SK-N-MC (cell line): ENCODE measurements around the gene C7orf25.
A peak's percentile ranks its signal among the peaks of the same experiment; 100 is the strongest.
"Not testable (repeated sequence)": the region's sequence is repeated elsewhere in the genome, so short reads cannot be mapped to it uniquely, and the experiment has no call there.

Experiments used
- DNase-seq: peaks from one replicate; pipeline ENCODE4 v3.0.0-alpha.2; 2011; ENCODE audit warnings: low read depth, low spot score
- H3K27ac ChIP-seq: fragments of 200-600 bp; sonication (generic); 2 replicates; pipeline ENCODE4 v1.5.1; 2016; ENCODE audit warnings: mixed run types
- H3K36me3 ChIP-seq: fragments of 200-600 bp; sonication (generic); 2 replicates; pipeline ENCODE4 v1.6.1; 2017; ENCODE audit warnings: antibody characterized with exemption, low read length, mixed read lengths; ENCODE audit not compliant: insufficient read depth
- H3K4me3 ChIP-seq: fragments of 200-600 bp; sonication (generic); 2 replicates; pipeline ENCODE4 v1.5.1; 2016
- H3K9ac ChIP-seq: fragments of 200-600 bp; sonication (generic); 2 replicates; pipeline ENCODE4 v1.8.0; 2017; ENCODE audit warnings: mixed run types, mixed read lengths; ENCODE audit not compliant: insufficient read length
- H3K9me3 ChIP-seq: fragments of 200-600 bp; sonication (generic); 2 replicates; pipeline ENCODE4 v1.6.1; 2017; ENCODE audit warnings: low read depth, mild to moderate bottlenecking, antibody characterized with exemption, low read length, moderate library complexity, mixed read lengths
- EZH2 ChIP-seq: fragments of 200-600 bp; sonication (generic); IDR thresholded peaks from one replicate; pipeline ENCODE4 v1.6.1; 2017; ENCODE audit warnings: antibody characterized with exemption
- FOXP2 ChIP-seq: optimal IDR thresholded peaks from 2 replicates; pipeline ENCODE3; 2011; ENCODE audit warnings: mild to moderate bottlenecking, moderate library complexity; ENCODE audit not compliant: insufficient read depth; ENCODE audit errors: extremely low read length, control extremely low read depth
- POLR2AphosphoS5 ChIP-seq: IDR thresholded peaks from 2 replicates; pipeline ENCODE4 v1.6.1; 2012; ENCODE audit warnings: mild to moderate bottlenecking, low read depth, low read length, borderline replicate concordance

C7orf25 gene

DNA sequence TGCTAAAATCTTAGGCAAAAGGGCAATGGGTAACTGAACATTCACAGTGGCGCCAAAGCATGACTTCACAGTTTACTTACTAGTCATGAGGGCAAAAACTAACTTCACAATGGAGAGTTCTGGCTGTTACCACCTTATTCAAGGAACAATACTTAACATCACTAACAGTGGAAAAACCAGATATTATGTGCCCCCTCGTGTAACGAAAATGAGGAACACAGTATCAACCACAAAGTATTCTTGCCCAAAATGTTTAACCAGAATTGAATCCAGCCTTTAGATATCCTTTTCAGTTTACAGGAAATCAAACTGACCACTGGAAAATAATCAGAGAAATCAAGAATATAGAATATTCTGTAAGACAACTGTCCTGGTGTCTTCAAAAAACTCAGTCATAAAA lies 9.5 kb downstream of the C7orf25 start:
- TF ChIP-seq EZH2 (no peak), POLR2AphosphoS5 (no peak), FOXP2 (no peak)
- Histone ChIP-seq H3K4me3 (no peak overlapping the region), H3K9ac (no peak overlapping the region), H3K9me3 (no peaks in the 10 kb centered on the region), H3K27ac (no peak overlapping the region), H3K36me3 (no peaks in the 10 kb centered on the region)
- DNase-seq, result no peak

DNA sequence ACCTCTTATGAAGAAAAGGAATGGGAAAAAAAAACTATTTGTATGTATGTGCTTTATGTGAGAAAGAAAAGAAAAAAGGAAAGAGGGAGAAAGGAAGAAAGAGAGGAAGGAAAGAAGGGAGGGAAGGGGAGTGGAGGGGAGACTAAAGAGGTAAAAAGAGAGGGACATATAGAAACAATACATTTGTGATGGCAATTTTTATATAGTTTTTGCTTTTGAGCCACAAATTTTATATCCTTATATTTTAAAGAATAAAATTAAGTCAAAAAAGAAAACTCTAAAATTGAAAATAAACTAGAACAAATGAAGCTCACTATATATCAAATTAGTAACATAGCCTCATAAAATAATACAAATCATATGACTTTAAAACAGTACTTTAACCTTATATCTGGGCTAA lies 11.0 kb downstream of the C7orf25 start:
- Histone ChIP-seq H3K4me3 (no peak overlapping the region), H3K27ac (no peak overlapping the region), H3K9me3 (no peaks in the 10 kb centered on the region), H3K36me3 (no peaks in the 10 kb centered on the region), H3K9ac (no peak overlapping the region)
- no peak for DNase-seq
- no peak for TF ChIP-seq FOXP2
- no peak for TF ChIP-seq POLR2AphosphoS5
- no peak for TF ChIP-seq EZH2

DNA sequence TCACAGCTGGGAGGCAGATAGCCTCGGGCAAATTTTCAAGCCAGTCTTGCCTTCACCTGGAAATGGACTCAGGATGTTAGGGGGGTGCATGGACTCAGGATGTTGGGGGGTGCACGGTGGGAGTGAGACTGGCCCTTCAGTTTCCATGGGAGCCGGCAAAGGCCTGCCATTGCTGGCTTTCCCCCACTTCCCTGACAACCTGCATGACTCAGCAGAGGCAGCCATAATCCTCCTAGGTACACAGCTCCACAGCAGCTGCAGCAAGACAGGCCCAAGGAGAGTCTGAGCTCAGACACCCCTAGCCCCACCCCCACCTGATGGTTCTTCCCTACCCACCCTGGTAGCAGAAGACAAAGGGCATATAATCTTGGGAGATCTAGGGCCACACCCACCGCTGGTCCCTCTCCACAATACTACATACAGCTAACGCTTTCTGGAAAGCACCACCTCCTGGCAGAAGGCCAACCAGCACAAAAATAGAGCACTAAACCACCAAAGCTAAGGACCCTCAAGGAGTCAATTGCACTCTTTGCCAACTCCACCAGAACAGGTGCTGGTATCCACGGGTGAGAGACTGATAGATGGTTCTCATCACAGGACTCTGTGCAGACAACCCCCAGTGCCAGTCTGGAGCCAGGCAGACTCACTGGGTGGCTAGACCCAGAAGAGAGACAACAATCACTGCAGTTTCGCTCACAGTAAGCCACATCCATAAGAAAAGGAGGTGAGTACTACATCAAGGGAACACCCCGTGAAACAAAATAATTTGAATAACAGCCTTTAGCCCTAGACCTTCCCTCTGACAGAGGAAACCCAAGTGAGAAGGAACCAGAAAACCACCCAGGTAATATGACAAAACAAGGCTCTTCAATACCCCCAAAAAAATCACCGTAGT lies 18.3 kb downstream of the C7orf25 start:
- no peak for DNase-seq
- Histone ChIP-seq H3K4me3 (no peak overlapping the region), H3K27ac (no peak overlapping the region), H3K36me3 (no peaks in the 10 kb centered on the region), H3K9me3 (no peaks in the 10 kb centered on the region), H3K9ac (no peak overlapping the region)
- TF ChIP-seq EZH2 (no peak), POLR2AphosphoS5 (no peak), FOXP2 (no peak)

DNA sequence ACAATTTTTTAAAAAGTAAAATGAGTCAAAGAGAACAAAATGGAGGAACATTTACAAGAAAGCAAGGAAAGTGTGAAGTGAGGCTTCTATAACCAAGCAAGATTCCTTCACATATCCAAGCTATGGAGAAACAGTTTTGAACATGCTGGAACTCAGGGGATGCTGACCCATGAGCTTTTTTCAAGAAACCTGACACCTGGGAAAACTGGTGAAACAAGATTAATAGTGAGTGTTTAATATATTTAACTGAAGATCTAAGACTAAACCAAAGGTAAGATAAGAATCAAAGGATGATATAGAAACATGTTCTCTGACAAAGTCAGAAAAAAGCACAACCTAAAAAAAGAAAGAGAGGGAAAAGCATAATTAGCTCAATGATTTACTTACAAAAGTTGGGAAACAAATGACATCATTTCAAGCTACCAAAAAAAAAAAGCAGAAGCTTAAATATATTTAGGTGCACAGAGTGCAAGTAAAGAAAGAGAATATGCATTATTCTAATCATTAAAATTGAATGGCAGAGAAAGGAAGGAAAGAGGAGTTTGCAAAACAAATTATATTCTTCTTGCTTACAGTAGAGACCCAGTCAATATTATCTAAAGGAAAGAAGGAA lies 24.9 kb downstream of the C7orf25 start:
- no peak for TF ChIP-seq EZH2
- TF ChIP-seq FOXP2, result no peak
- no peak for TF ChIP-seq POLR2AphosphoS5
- no peaks in the 10 kb centered on the region for H3K9me3 ChIP-seq
- no peaks in the 10 kb centered on the region for H3K36me3 ChIP-seq
- DNase-seq, result no peak
- H3K9ac ChIP-seq, result no peak overlapping the region
- no peak overlapping the region for H3K27ac ChIP-seq
- H3K4me3 ChIP-seq, result no peak overlapping the region

DNA sequence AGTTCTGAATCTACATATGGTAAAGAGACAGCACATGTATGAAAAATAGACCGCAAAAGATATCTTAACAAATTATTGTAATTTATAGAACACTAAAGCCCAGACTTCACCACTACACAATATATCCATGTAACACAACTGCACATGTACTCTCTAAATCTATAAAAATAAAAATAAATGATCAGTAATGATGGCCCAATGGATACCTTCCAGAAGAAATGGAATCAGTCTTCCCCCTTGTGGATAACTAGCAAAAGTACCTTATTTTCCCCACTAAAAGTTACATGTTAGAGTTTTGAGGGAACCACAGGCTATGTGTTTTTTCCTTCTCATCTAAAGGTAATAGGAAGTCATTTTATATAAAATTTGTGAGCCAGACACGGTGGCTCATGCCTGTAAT lies 25.7 kb downstream of the C7orf25 start:
- H3K36me3 ChIP-seq, result no peaks in the 10 kb centered on the region
- H3K4me3 ChIP-seq, result no peak overlapping the region
- H3K27ac ChIP-seq, result no peak overlapping the region
- DNase-seq, result no peak
- H3K9me3 ChIP-seq, result no peaks in the 10 kb centered on the region
- H3K9ac ChIP-seq, result no peak overlapping the region
- no peak for TF ChIP-seq FOXP2
- no peak for TF ChIP-seq POLR2AphosphoS5
- TF ChIP-seq EZH2, result no peak

DNA sequence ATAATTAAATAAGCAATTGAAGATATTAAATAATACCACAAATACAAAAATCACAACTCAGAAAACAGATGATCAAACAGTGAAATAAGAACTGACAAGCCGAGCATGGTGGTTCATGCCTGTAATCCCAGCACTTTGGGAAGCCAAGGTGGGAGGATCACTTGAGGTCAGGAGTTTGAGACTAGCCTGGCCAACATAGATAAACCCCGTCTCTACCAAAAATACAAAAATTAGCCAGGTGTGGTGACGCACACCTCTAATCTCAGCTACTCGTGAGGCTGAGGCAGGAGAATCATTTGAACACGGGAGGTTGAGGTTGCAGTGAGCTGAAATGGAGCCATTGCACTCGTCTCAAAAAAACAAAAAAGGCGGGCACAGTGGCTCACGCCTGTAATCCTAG lies 26.7 kb downstream of the C7orf25 start:
- not testable (repeated sequence) for H3K4me3 ChIP-seq, H3K9ac ChIP-seq, H3K9me3 ChIP-seq, H3K27ac ChIP-seq, DNase-seq, H3K36me3 ChIP-seq

DNA sequence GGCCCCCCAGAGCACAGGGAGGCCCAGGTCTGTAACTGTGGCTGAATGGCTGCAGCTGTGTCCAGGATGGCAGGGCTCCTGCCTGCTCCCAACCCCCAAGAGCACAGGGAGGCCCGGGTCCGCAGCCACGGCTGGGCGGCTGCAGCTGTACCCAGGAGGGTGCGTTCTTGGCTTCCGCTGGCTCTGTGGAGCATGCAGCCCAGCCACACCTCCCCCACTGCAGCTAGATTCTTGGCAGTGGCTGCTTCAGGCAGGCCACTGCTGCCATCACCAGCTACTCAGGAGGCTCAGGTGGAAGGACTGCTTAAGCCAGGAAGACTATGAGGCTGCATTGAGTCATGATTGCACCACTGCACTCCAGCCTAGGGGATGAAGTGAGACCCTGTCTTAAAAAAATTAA lies 27.9 kb downstream of the C7orf25 start:
- DNase-seq, result no peak
- no peaks in the 10 kb centered on the region for H3K9me3 ChIP-seq
- no peak overlapping the region for H3K27ac ChIP-seq
- no peaks in the 10 kb centered on the region for H3K36me3 ChIP-seq
- no peak overlapping the region for H3K4me3 ChIP-seq
- TF ChIP-seq POLR2AphosphoS5 (no peak), FOXP2 (no peak), EZH2 (no peak)
- H3K9ac ChIP-seq, result no peak overlapping the region

DNA sequence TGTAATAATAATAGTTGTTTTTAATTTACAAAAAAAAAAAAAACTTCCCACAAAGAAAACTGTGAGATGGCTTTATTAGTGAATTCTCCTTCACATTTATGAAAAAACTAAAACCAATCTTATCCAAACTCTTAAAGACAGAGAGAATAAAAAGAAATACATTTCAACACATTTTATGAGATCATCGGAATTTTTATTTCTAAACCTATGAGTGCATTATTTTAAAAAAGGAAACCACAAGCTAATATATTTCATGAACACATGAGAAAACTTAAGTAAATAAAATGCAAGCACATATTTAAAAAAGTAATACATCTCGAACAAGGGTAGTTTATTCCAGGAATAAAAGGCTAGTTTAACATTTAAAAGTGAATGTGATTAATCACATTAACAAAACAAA lies 31.5 kb downstream of the C7orf25 start:
- Histone ChIP-seq H3K36me3 (no peaks in the 10 kb centered on the region), H3K9me3 (no peaks in the 10 kb centered on the region), H3K4me3 (peak overlapping the region; percentile 10; the same call in 1 of the 2 replicates), H3K27ac (no peak overlapping the region), H3K9ac (no peak overlapping the region)
- TF ChIP-seq POLR2AphosphoS5 (no peak), FOXP2 (no peak), EZH2 (no peak)
- peak; percentile 62 for DNase-seq
